Left lung (tissue), 10 donors: Measurements from ENCODE around the gene HMCN1. TPM values are rescaled to one million over a fixed set of nuclear protein-coding genes. Genes with fewer than 3 reads are reported as not detected.

Experiments
- ATAC-seq: fragments of 200-7000 bp; cut with Tn5 transposase; one replicate; pipeline ENCODE4 v1.9.1; 2020; ENCODE audit warnings: moderate library complexity
- DNase-seq, 4 donors: peaks; one replicate each; pipeline ENCODE4 v3.0.0-alpha.2; 2013 to 2020
- H3K27ac ChIP-seq, 2 donors: fragments of 200-600 bp; sonication (generic) in 1 of 2; one replicate each; pipeline versions ENCODE4 v1.5.0 to v1.8.0; 2020 to 2021
- H3K27me3 ChIP-seq, 2 donors: fragments of 200-600 bp; sonication (generic) in 1 of 2; one replicate each; pipeline versions ENCODE4 v1.5.0 to v1.8.0; 2020 to 2021
- H3K36me3 ChIP-seq, 2 donors: fragments of 200-600 bp; sonication (generic) in 1 of 2; one replicate each; pipeline versions ENCODE4 v1.5.0 to v1.8.0; 2020 to 2021
- H3K4me1 ChIP-seq, 2 donors: fragments of 200-600 bp; one replicate each; pipeline ENCODE4 v1.8.0; 2021
- H3K4me3 ChIP-seq, 2 donors: fragments of 200-600 bp; sonication (generic) in 1 of 2; one replicate each; pipeline versions ENCODE4 v1.5.0 to v1.8.0; 2020 to 2021; ENCODE audit warnings: mild to moderate bottlenecking in 1 of 2
- H3K9me3 ChIP-seq, 2 donors: fragments of 200-600 bp; sonication (generic) in 1 of 2; one replicate each; pipeline versions ENCODE4 v1.5.0 to v1.8.0; 2020 to 2021
- CTCF ChIP-seq, 2 donors: fragments of 200-600 bp; sonication (generic) in 1 of 2; IDR thresholded peaks; one replicate each; pipeline versions ENCODE4 v1.5.0 to v1.8.0; 2021; ENCODE audit warnings: antibody characterized with exemption in 2 of 2
- intact Hi-C, 2 donors: fragments of 100-400 bp; cut with DNase I; formaldehyde crosslinking; loops; one replicate each; pipeline versions ENCODE4 v1.11.2 to v1.14.2; 2022
- polyA plus RNA-seq, 6 donors: library from polyadenylated mRNA; unstranded; fragments of 120-200 nt; gene quantifications; one replicate each; pipeline ENCODE4 v1.2.1, GENCODE V29; 2013; ENCODE audit not compliant: insufficient read length in 6 of 6
- total RNA-seq, 2 donors: library from RNA; stranded (reverse); fragmentation: NEBNext Ultra II Directional; extraction: Animal tissue kit (Norgen Biotek cat#: 25700); gene quantifications; one replicate each; pipeline ENCODE4 v1.2.1, GENCODE V29; 2021
- donor health status: DM: no; HTN: yes; CAD: no.
- donor health status: DM: no; HTN: no; CAD: no.

HMCN1 gene
- total and polyA plus RNA-seq, 8 donors: 24.0 to 91.0 (median 48.7) TPM

GRCh38 chr1:186189156-186189555 lies 455.0 kb downstream of the HMCN1 start:
- DNase-seq (no peak), ATAC-seq (no peak)
- Histone ChIP-seq H3K9me3 (peaks cover 0 to 3% of the 10 kb centered on the region in 2 donors), H3K36me3 (no peaks in the 10 kb centered on the region), H3K4me1 (peaks cover 0 to 6% of the 10 kb centered on the region in 2 donors), H3K27ac (no peak overlapping the region), H3K4me3 (no peak overlapping the region), H3K27me3 (no peaks in the 10 kb centered on the region)
- intact Hi-C loops: no loop called here
- TF ChIP-seq CTCF (IDR thresholded peaks at IDR 0.05): no peak

- H3K9me3 ChIP-seq: peaks cover 0 to 3% of the 10 kb centered on the region in 2 donors
- H3K4me1 ChIP-seq: no peaks in the 10 kb centered on the region
- TF ChIP-seq CTCF (IDR thresholded peaks at IDR 0.05): no peak
- peak; percentile 54 for ATAC-seq
- H3K27ac ChIP-seq: no peak overlapping the region
- no peaks in the 10 kb centered on the region for H3K36me3 ChIP-seq
- no peak overlapping the region for H3K4me3 ChIP-seq
- intact Hi-C loops: no loop called here
- H3K27me3 ChIP-seq: no peaks in the 10 kb centered on the region
- DNase-seq: no peak
Measured at GRCh38 chr1:186191511-186191910, 457.3 kb downstream of the HMCN1 start.

- intact Hi-C loops: no loop called here
- Histone ChIP-seq H3K4me3 (no peak overlapping the region), H3K27me3 (no peaks in the 10 kb centered on the region), H3K9me3 (peaks cover 0 to 3% of the 10 kb centered on the region in 2 donors), H3K36me3 (no peaks in the 10 kb centered on the region), H3K4me1 (no peaks in the 10 kb centered on the region), H3K27ac (no peak overlapping the region)
- DNase-seq: no peak
- TF ChIP-seq CTCF (IDR thresholded peaks at IDR 0.05): no peak
- no peak for ATAC-seq
Measured at GRCh38 chr1:186193224-186193623, 459.0 kb downstream of the HMCN1 start.

GRCh38 chr1:186194107-186194756 lies 460.0 kb downstream of the HMCN1 start:
- TF ChIP-seq CTCF (IDR thresholded peaks at IDR 0.05): no peak
- intact Hi-C loops: no loop called here
- H3K4me3 ChIP-seq: no peak overlapping the region
- no peak overlapping the region for H3K27ac ChIP-seq
- no peaks in the 10 kb centered on the region for H3K27me3 ChIP-seq
- DNase-seq (no peak), ATAC-seq (no peak)
- no peaks in the 10 kb centered on the region for H3K4me1 ChIP-seq
- H3K36me3 ChIP-seq: no peaks in the 10 kb centered on the region
- H3K9me3 ChIP-seq: peaks cover 0 to 3% of the 10 kb centered on the region in 2 donors

GRCh38 chr1:186195377-186195931 lies 461.3 kb downstream of the HMCN1 start:
- H3K27me3 ChIP-seq: no peaks in the 10 kb centered on the region
- no peaks in the 10 kb centered on the region for H3K4me1 ChIP-seq
- DNase-seq (no peak), ATAC-seq (no peak)
- H3K4me3 ChIP-seq: no peak overlapping the region
- no peak for TF ChIP-seq CTCF (IDR thresholded peaks at IDR 0.05)
- H3K36me3 ChIP-seq: no peaks in the 10 kb centered on the region
- H3K9me3 ChIP-seq: peaks cover 0 to 3% of the 10 kb centered on the region in 2 donors
- intact Hi-C loops: no loop called here
- no peak overlapping the region for H3K27ac ChIP-seq
